ENCODE results near the gene GNGT2. TPM values are rescaled to one million over a fixed set of nuclear protein-coding genes. Genes with fewer than 3 reads are reported as not detected.
"Not testable (repeated sequence)": the region's sequence is repeated elsewhere in the genome, so short reads cannot be mapped to it uniquely, and the experiment has no call there.

The GNGT2 gene
- total RNA-seq, 1 experiment from 2014 or later, result not detected

DNA sequence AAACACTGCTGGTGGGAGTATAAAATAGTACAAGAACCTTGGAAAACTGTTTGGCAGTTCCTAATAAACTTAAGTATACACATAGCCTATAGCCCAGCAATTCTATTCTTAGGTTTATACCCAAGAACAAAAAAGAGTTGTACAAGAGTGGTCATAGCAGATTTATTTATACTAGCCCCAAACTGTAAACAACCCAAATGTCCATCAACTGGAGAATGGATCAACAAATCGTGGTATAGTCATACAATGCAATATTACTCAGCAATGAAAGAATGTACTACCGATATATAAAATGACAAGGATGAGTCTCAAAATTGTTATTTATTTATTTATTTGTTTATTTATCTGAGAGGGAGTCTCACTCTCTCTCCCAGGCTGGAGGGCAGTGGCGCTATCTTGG is 23.1 kb downstream of the GNGT2 start:
- TF ChIP-seq, protein P1, sequence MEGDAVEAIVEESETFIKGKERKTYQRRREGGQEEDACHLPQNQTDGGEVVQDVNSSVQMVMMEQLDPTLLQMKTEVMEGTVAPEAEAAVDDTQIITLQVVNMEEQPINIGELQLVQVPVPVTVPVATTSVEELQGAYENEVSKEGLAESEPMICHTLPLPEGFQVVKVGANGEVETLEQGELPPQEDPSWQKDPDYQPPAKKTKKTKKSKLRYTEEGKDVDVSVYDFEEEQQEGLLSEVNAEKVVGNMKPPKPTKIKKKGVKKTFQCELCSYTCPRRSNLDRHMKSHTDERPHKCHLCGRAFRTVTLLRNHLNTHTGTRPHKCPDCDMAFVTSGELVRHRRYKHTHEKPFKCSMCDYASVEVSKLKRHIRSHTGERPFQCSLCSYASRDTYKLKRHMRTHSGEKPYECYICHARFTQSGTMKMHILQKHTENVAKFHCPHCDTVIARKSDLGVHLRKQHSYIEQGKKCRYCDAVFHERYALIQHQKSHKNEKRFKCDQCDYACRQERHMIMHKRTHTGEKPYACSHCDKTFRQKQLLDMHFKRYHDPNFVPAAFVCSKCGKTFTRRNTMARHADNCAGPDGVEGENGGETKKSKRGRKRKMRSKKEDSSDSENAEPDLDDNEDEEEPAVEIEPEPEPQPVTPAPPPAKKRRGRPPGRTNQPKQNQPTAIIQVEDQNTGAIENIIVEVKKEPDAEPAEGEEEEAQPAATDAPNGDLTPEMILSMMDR (IDR thresholded peaks at IDR 0.05; ENCODE audit: unreplicated experiment), result no peak
- CTCF ChIA-PET, result no interaction called here
- H3K27me3 Mint-ChIP-seq (ENCODE audit: insufficient read depth, unreplicated experiment), result no peaks in the 10 kb centered on the region
- no peak for DNase-seq (ENCODE audit: unreplicated experiment)
- H3K27ac Mint-ChIP-seq (ENCODE audit: low read depth, unreplicated experiment), result no peak overlapping the region
- H3K4me3 Mint-ChIP-seq (ENCODE audit: unreplicated experiment), result no peak overlapping the region
- H3K9me3 Mint-ChIP-seq (ENCODE audit: unreplicated experiment), result peaks cover 13% of the 10 kb centered on the region
- H3K4me1 Mint-ChIP-seq (ENCODE audit: insufficient read depth, unreplicated experiment), result no peaks in the 10 kb centered on the region
- peaks cover 9% of the 10 kb centered on the region for H3K36me3 Mint-ChIP-seq (ENCODE audit: insufficient read depth, unreplicated experiment)
- POLR2A ChIA-PET, result interaction anchor here (0.8 kb wide), 1 partner anchor 1323 kb away, joined by 3 read pairs; no protein-coding TSS in a partner anchor
- intact Hi-C loops (cut with micrococcal nuclease), result no loop called here
- BruUV-seq (replicated peaks), result no TSS peak

DNA sequence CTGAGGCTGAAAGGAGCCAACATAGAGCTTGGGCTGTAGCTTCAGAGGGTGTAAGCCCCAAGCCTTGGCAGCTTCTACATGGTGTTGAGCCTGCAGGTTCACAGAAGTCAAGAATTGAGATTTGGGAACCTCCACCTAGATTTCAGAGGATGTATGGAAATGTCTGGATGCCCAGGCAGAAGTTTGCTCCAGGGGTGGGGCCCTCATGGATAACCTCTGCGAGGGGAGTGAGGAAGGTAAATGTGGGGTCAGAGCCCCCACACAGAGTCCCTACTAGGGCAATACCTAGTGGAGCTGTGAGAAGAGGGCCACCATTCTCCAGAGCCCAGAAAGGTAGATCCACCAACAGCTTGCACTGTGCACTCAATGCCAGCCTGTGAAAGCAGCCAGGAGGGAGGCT is 25.0 kb downstream of the GNGT2 start:
- intact Hi-C loops (cut with micrococcal nuclease); H3K4me1 Mint-ChIP-seq (ENCODE audit: insufficient read depth, unreplicated experiment); H3K36me3 Mint-ChIP-seq (ENCODE audit: insufficient read depth, unreplicated experiment); DNase-seq (ENCODE audit: unreplicated experiment); H3K27me3 Mint-ChIP-seq (ENCODE audit: insufficient read depth, unreplicated experiment); H3K27ac Mint-ChIP-seq (ENCODE audit: low read depth, unreplicated experiment); BruUV-seq (replicated peaks); H3K4me3 Mint-ChIP-seq (ENCODE audit: unreplicated experiment): not testable (repeated sequence)
- ChIA-PET CTCF (interaction anchor here (1.0 kb wide), 1 partner anchor 33 kb away, joined by 3 read pairs; no protein-coding TSS in a partner anchor), POLR2A (interaction anchor here (1.7 kb wide), 1 partner anchor 59 kb away, joined by 3 read pairs; no protein-coding TSS in a partner anchor)
- peaks cover 13% of the 10 kb centered on the region for H3K9me3 Mint-ChIP-seq (ENCODE audit: unreplicated experiment)

DNA sequence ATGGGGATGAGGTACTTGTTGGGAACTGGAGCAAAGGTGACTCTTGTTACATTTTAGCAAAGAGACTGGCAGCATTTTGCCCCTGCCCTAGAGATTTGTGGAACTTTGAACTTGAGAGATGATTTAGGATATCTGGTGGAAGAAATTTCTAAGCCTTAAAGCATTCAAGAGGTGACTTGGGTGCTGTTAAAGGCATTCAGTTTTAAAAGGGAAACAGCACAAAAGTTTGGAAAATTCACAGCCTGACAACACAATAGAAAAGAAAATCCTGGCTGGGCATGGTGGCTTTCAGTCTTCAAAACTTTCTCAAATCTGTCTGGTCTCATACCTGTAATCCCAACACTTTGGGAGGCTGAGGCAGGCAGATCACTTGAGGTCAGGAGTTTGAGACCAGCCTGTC is 25.9 kb downstream of the GNGT2 start:
- POLR2A ChIA-PET, result interaction anchor here (1.7 kb wide), 1 partner anchor 58 kb away, joined by 3 read pairs; no protein-coding TSS in a partner anchor
- intact Hi-C loops (cut with micrococcal nuclease); H3K36me3 Mint-ChIP-seq (ENCODE audit: insufficient read depth, unreplicated experiment); CTCF ChIA-PET; DNase-seq (ENCODE audit: unreplicated experiment); H3K4me3 Mint-ChIP-seq (ENCODE audit: unreplicated experiment); BruUV-seq (replicated peaks); H3K4me1 Mint-ChIP-seq (ENCODE audit: insufficient read depth, unreplicated experiment); H3K27ac Mint-ChIP-seq (ENCODE audit: low read depth, unreplicated experiment); H3K27me3 Mint-ChIP-seq (ENCODE audit: insufficient read depth, unreplicated experiment): not testable (repeated sequence)
- H3K9me3 Mint-ChIP-seq (ENCODE audit: unreplicated experiment), result peaks cover 13% of the 10 kb centered on the region

DNA sequence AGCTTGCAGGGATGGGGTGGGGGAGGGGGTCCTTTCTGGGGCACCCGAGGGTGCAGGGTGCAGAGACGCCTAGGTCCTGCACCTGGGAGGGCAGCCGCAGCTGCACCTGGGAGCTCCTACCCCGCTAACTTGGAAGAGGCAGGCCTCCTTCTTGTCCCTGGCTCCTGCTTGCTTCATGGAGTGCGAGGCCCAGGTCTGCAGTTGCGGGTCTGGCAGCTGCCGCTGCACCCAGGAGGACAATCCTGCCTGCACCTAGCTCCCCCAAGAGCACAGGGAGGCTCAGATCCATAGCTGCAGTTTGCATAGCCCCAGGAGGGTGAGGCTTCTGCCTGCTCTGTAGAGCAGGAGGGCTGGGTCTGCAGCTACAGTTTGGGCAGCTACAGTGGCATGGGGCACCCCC is 26.6 kb downstream of the GNGT2 start:
- peaks cover 13% of the 10 kb centered on the region for H3K9me3 Mint-ChIP-seq (ENCODE audit: unreplicated experiment)
- POLR2A ChIA-PET, result no interaction called here
- no peak overlapping the region for H3K27ac Mint-ChIP-seq (ENCODE audit: low read depth, unreplicated experiment)
- no peaks in the 10 kb centered on the region for H3K36me3 Mint-ChIP-seq (ENCODE audit: insufficient read depth, unreplicated experiment)
- CTCF ChIA-PET, result interaction anchor here (0.7 to 1.6 kb wide), 2 partner anchors 8 to 138 kb away, joined by 3 to 7 read pairs; no protein-coding TSS in a partner anchor
- intact Hi-C loops (cut with micrococcal nuclease), result no loop called here
- TF ChIP-seq, protein P1 (IDR thresholded peaks at IDR 0.05; ENCODE audit: unreplicated experiment), result no peak
- no peak for DNase-seq (ENCODE audit: unreplicated experiment)
- no peak overlapping the region for H3K4me3 Mint-ChIP-seq (ENCODE audit: unreplicated experiment)
- no peaks in the 10 kb centered on the region for H3K4me1 Mint-ChIP-seq (ENCODE audit: insufficient read depth, unreplicated experiment)
- no peaks in the 10 kb centered on the region for H3K27me3 Mint-ChIP-seq (ENCODE audit: insufficient read depth, unreplicated experiment)
- BruUV-seq (replicated peaks), result no TSS peak

DNA sequence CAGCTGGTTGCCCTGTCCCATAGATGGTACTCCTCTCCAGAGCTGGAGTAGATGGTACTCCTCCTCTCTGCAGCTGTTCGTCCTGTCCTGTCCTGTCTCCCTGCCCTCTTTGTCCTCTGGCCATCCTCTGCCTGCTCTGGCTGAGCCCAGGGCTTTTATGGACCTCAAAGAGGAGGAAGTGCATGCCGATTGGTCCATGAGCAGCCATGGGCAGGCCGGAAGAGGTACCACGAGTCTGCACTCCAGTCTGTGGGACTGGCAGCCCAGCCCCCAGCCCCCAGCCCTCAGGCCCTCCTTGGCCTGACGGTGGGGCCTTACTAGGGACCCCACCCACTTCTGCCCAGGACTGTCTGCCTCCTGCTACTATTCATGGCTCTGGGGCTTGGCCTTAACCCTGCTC is 27.0 kb downstream of the GNGT2 start:
- ChIA-PET CTCF (interaction anchor here (0.7 to 1.6 kb wide), 2 partner anchors 9 to 137 kb away, joined by 3 to 7 read pairs; no protein-coding TSS in a partner anchor), POLR2A (no interaction called here)

More for the DNA sequence above, 27.0 kb downstream of the GNGT2 start:
- no peaks in the 10 kb centered on the region for H3K4me1 Mint-ChIP-seq (ENCODE audit: insufficient read depth, unreplicated experiment)
- no peak overlapping the region for H3K27ac Mint-ChIP-seq (ENCODE audit: low read depth, unreplicated experiment)
- no peak overlapping the region for H3K4me3 Mint-ChIP-seq (ENCODE audit: unreplicated experiment)
- BruUV-seq (replicated peaks), result no TSS peak
- TF ChIP-seq, protein P1 (IDR thresholded peaks at IDR 0.05; ENCODE audit: unreplicated experiment), result no peak
- H3K36me3 Mint-ChIP-seq (ENCODE audit: insufficient read depth, unreplicated experiment), result no peaks in the 10 kb centered on the region
- DNase-seq (ENCODE audit: unreplicated experiment), result no peak
- intact Hi-C loops (cut with micrococcal nuclease), result no loop called here
- peaks cover 13% of the 10 kb centered on the region for H3K9me3 Mint-ChIP-seq (ENCODE audit: unreplicated experiment)
- H3K27me3 Mint-ChIP-seq (ENCODE audit: insufficient read depth, unreplicated experiment), result no peaks in the 10 kb centered on the region
